GM18868 (cell line): ENCODE measurements around the gene FRMD8.

Experiments
- ATAC-seq: cut with Tn5 transposase; IDR thresholded peaks from one replicate; pipeline ENCODE4 v1.9.1; 2021; ENCODE audit warnings: mild to moderate bottlenecking, moderate library complexity; ENCODE audit not compliant: unreplicated experiment

Gene FRMD8

GRCh38 chr11:65390996-65391395, 4.6 kb downstream of the FRMD8 start:
- ATAC-seq = no peak

- no peak for ATAC-seq
Measured at GRCh38 chr11:65392186-65392829, 5.9 kb downstream of the FRMD8 start.

GRCh38 chr11:65392899-65393298, 6.5 kb downstream of the FRMD8 start:
- ATAC-seq = no peak

GRCh38 chr11:65393513-65394079, 7.2 kb downstream of the FRMD8 start:
- ATAC-seq = no peak

GRCh38 chr11:65394125-65394536, 7.7 kb downstream of the FRMD8 start:
- ATAC-seq = no peak

GRCh38 chr11:65395961-65396530, 9.6 kb downstream of the FRMD8 start:
- no peak for ATAC-seq

GRCh38 chr11:65396769-65397745, 10.6 kb downstream of the FRMD8 start:
- no peak for ATAC-seq

GRCh38 chr11:65398362-65398910, 12.0 kb downstream of the FRMD8 start:
- no peak for ATAC-seq

GRCh38 chr11:65399249-65399648, 12.8 kb downstream of the FRMD8 start:
- ATAC-seq = no peak

- ATAC-seq = no peak
Measured at GRCh38 chr11:65399845-65400244, 13.4 kb downstream of the FRMD8 start.

GRCh38 chr11:65400307-65401072, 14.1 kb downstream of the FRMD8 start:
- no peak for ATAC-seq

GRCh38 chr11:65401073-65401802, 14.8 kb downstream of the FRMD8 start:
- no peak for ATAC-seq

GRCh38 chr11:65401803-65402248, 15.4 kb downstream of the FRMD8 start:
- no peak for ATAC-seq

GRCh38 chr11:65402790-65403189, 16.4 kb downstream of the FRMD8 start:
- ATAC-seq = no peak

GRCh38 chr11:65403607-65404121, 17.2 kb downstream of the FRMD8 start:
- no peak for ATAC-seq

GRCh38 chr11:65404210-65404609, 17.8 kb downstream of the FRMD8 start:
- ATAC-seq = no peak

- ATAC-seq = no peak
Measured at GRCh38 chr11:65404638-65405339, 18.4 kb downstream of the FRMD8 start.

GRCh38 chr11:65410936-65411680, 24.7 kb downstream of the FRMD8 start:
- ATAC-seq = no peak
